Panc1 (cell line): ENCODE measurements around the gene SH3BGRL2.

Source experiments
- CTCF ChIP-seq: fragments of 450-650 bp; IDR thresholded peaks from 2 replicates; pipeline ENCODE4 v1.5.1; 2017; ENCODE audit warnings: mild to moderate bottlenecking
- POLR2AphosphoS5 ChIP-seq: IDR thresholded peaks from 2 replicates; pipeline ENCODE4 v1.6.1; 2012; ENCODE audit warnings: mild to moderate bottlenecking, low read depth, low read length, moderate library complexity
- SIN3A ChIP-seq: IDR thresholded peaks from 2 replicates; pipeline ENCODE4 v1.6.1; 2012; ENCODE audit warnings: low read depth, mild to moderate bottlenecking, low read length, moderate library complexity, borderline replicate concordance; ENCODE audit not compliant: insufficient read depth

GRCh38 chr6:79613912-79614311, 17.2 kb upstream of the SH3BGRL2 start:
- TF ChIP-seq CTCF (no peak), POLR2AphosphoS5 (no peak), SIN3A (no peak)
